NOMO-1 treated with DMSO at 0.1 percent for 48 hours (cell line): ENCODE results near the gene DOCK10.

Experiments
- DNase-seq: peaks from one replicate; lab custom pipeline; 2025; ENCODE audit not compliant: unreplicated experiment; lab: John Stamatoyannopoulos, UW

DOCK10 gene

DNA sequence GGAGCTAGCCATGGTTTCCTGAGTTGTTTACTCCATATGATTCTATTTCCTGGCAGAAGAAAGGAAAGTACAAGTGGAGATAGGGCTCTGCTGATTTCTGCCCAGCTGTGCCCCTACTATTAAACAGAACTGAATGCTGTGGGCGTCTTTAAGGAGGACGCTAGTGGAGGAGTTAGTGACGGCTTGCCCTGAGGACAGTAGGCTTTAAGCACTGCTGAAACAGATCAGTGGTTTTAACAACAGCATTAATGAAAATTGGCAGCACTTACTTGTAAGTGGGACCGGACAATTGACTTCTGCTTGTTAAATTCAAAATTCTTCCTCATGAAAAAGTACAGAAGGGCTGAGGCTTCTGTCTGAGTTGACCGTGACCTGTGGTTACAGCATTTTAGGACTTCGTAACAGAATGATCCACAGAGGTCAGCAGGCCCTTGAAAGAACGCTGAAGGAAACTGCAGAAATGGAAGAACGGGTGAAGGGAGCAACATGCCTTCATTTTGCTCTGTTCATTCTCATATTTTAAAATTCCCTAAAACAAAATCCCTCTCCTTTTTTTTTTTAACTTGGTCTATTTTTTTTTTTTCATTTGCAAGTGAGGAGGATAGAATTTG is 245.5 kb downstream of the DOCK10 start:
- DNase-seq: no peak

DNA sequence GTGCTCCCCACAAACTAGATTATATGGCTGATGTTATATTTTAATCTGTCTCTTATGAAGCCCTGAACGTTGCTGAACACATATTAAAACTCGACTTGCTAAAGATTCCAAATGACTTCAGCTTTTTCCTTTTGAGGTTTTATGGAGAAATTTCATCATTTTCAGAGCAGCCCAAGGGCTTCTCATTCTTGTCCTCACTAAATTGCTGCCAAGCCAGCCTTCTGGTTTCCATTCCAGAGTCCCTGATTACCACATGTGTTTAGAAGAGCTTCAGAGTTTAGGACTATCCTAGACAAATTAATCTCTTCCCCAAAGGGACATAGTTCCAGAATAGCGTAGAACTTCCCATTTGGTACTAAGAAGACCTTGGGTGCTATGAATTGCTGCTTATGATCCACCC is 248.3 kb downstream of the DOCK10 start:
- DNase-seq: no peak

DNA sequence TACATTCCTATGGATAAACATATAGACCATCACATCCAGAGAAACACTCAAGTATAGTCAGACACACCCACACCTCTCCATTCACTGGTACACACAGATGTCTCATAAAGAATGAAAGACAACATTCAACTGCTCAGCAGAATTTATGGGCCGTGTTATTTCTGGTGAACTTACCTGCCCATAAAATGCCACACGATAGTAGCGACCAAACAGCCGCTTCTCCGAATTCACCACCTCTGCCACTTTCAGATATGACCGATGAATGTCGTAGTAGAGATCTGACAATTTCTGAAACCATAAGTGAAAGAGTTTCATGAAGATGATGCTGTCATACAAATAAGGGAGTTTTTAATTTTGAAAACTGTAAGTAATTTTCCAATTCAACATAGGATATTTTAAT is 255.4 kb downstream of the DOCK10 start:
- no peak for DNase-seq

DNA sequence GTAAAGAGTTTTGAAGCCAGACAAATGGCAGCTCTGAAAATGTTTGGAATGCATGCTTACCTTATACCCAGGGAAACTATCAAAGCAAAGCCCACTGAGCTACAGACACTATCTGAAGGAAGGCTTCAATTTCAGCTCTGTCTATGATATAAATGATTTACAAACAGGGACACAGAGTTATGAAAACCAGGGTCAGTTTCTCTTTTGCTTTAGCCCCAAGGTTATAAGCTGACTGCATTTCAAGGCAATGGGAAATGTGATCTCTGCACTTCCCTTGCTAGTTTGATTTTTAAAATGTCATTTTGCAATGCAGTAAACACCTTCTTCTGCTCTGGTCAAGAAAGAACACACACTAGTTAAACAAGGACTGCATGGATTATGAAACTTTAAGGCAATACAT is 260.9 kb downstream of the DOCK10 start:
- DNase-seq: no peak

DNA sequence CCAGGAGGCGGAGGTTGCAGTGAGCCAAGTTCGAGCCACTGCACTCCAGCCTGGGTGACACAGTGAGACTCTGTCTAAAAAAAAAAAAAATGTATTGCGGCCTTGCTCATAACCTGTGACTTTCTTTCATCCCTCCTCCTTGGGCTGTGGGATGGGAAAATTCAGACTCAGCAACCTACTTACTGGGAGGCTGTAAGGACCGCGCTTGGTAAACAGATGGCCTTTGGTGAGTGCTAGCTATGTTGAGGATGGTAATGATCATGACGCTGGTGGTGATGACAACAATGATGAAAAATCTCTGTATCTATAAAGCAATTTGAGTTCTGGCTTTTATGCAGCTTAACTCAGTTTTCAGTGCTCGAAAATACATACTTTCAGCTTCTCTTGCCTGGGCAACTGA is 261.4 kb downstream of the DOCK10 start:
- no peak for DNase-seq

DNA sequence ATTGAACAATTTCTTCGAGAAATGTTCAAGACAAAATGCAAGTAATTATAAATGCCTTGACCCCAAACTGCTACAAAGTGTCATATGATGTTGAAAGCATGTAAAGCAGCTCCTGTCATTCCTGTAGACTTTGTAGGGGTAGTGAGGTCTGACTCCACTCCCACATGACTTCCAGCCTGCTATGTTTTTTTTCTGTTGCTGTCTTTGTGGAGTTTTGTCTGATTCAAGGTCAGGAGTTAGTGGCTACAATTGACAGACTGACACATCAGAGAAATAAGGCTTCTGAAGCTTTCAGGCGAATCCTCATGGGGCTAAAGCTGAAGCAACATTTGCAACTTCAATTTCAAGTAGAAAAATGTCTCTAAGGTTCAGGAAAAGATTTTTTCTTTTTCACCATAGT is 262.2 kb downstream of the DOCK10 start:
- DNase-seq: no peak

DNA sequence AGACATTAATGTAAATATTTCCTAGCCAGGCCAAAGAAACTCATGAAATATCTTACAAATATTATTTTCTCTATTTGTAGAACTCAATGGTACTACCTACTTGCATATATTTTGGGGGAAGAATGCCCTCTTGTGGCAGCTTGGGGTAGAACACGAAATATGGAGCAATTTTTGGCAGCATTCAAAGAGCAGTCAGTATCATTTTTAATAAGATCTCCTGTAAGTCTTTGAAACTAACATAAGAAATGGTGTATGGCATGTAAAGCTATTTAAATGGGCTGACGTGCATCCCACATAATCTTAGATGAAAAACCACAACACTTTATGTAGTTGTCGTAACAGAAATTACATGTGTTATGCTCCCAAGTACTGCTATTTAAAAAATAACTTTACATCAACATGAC is 263.8 kb downstream of the DOCK10 start:
- peak; percentile 45 for DNase-seq

DNA sequence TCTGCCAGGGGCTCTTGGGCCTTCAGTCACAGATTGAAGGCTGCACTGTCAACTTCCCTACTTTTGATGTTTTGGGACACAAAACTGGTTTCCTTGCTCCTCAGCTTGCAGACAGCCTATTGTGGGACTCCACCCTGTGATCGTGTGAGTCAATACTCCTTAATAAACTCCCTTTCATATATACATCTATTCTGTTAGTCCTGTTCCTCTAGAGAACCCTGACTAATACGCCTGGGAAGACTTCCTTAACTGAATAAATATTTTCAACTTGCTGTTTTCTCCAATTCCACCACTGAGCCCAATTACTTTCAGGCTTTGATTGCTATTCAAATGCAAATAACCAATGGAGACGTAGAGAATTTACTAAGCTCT is 264.7 kb downstream of the DOCK10 start:
- DNase-seq: no peak

DNA sequence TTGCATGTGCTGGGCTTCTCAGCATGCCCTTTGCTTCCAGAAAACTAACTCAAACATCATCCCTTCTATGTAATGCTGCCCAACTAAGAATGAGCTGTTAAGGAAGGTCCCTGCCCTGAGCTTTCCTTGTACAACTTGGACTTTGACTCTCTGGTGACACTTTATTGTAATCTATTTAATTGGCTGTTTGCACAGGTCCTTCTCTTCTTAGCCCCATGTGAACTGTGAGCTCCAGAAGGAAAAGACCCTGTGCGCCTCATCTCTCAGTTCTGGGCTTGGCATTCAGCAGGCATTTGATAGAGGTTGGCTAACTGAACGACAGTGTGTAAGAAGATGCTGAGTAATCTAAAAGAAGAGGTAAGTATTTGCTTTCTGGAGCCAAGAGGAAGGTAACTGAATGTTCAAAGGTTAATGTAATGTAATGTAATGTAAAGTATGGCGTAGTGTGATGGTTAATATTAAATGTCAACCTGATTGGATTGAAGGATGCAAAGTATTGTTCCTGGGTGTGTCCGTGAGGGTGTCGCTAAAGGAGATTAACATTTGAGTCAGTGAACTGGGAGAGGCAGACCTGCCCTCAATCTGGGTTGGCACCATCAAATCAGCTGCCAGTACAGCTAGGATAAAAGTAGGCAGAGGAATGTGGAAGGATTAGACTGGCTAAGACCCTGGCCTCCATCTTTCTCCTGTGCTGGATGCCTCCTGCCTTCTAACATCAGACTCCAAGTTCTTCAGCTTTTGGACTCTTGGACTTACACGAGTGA is 265.3 kb downstream of the DOCK10 start:
- no peak for DNase-seq

DNA sequence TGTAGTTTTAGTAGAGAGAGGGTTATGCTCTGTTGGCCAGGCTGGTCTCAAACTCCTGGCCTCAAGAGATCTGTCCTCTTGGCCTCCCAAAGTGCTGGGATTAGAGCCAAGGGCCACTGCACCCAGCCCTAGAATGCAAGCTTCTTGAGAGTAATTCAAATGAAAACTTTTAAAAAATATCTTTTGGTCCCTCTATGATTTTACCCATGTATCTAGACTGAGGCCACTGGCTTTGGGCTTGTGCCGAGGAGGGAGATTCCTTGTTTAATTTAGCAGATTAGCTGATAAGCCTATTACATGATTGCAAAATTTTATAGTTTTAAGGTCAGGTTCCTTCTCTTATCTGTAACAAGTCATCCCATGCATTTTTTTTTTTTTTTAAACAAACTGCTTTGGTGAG is 266.6 kb downstream of the DOCK10 start:
- DNase-seq: no peak

DNA sequence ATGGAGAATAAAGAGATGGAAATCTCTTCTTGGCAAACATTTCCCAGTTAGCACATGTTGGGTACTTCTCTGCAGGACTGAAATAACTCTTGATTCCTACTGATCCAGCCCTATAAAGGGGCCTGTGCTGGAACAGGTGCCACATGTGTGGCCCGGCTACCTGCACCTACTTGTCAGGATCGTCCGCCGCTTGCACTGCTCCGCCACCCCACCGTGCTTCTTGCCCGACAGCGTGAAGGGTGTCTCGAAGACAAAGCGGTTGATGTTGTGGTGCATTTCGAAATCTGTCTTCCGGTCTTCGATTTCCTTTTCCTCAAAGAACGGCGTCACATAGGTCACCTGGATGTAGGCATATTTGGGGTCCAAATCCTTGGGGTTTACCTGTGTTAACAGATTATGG is 267.5 kb downstream of the DOCK10 start:
- no peak for DNase-seq

DNA sequence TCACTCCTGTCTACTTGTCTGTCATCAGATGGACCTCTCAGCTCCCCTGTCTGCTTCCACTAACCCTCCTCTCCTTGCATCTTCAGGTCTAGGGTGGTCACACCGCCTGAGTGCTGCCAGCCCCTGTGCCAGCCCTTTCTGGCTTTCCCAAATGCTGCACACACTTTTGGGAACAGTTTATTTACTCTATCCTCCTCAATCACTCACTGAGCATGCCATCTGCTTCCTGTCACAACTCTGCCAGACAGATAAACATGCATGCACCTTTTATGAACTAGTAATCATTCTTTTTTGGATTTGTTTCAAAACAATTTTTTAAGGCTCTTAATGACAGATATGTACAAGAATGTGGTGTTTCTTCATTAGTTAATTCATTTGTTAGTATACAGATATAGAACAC is 269.8 kb downstream of the DOCK10 start:
- no peak for DNase-seq

DNA sequence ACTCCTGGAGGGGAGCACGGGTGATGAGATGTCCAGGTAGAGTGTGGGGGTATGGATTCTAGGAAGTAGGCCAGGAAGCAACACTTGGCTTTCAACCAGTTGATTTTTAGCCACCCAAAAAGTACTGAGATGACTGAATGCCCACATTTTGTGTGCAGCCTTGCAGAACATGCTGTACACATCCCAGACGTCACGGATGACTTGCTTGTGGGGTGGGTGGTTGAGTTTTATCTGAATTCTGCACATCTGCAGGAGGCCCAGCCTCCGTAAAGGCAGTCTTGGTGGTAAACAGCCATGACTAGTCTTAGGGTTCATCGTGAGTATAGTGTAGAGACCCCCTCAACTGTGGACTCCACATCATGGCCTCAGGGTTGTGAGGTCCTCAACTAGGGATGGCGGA is 272.8 kb downstream of the DOCK10 start:
- DNase-seq: no peak

DNA sequence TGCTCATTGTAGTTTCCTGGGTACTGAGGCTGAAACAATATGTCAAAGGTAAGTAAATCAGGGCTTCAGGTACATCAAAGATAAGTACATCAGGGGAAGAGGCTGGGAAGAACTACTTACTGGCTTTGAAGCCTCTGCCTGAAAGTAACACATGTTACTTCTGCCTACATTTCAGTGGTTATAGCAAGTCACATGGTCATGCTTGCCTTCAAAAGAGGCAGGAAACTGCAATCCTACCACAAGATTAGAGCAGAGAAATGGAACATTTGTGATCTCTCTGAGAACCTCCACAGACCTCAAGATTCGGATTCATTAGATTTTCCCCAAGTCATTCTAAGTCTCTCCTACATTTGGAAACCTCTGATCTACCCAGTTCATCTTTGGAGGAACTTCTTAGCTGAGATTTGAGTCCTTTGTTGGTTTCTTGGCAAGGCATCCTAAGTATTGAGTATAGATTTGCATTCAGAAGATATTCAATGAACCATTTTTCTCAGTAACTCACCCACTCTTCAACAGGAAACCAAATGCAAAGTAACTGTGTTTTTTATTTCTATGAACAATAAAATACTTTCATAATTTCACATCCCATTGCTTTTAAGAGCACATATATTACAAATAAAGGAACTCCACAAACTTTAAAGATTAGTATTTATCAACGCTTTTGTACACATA is 277.6 kb downstream of the DOCK10 start:
- DNase-seq: no peak

DNA sequence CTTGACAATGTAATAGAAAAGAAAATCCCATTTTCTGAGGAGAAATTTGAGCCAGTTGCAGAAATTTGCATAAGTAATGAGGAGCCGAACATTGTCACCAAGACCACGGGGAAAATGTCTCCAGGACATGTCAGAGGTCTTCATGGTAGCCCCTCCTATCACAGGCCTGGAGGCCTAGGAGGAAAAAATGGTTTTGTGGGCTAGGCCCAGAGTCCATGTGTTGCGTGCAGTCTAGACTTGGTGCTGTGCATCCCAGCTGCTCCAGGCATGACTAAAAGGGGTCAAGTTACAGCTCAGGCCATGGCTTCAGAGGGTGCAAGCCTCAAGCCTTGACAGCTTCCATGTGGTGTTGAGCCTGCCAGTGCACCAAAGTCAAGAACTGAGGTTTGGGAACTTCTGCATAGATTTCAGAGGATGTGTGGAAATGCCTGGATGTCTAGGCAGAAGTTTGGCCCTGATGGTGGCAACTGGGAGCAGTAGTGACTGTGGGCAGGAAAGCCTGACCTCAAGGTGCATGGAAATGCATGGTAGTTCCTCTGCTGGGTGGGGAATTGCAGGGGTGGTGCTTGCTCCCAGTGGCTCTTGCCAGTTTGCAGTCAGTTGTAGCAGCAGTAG is 284.2 kb downstream of the DOCK10 start:
- DNase-seq: no peak

DNA sequence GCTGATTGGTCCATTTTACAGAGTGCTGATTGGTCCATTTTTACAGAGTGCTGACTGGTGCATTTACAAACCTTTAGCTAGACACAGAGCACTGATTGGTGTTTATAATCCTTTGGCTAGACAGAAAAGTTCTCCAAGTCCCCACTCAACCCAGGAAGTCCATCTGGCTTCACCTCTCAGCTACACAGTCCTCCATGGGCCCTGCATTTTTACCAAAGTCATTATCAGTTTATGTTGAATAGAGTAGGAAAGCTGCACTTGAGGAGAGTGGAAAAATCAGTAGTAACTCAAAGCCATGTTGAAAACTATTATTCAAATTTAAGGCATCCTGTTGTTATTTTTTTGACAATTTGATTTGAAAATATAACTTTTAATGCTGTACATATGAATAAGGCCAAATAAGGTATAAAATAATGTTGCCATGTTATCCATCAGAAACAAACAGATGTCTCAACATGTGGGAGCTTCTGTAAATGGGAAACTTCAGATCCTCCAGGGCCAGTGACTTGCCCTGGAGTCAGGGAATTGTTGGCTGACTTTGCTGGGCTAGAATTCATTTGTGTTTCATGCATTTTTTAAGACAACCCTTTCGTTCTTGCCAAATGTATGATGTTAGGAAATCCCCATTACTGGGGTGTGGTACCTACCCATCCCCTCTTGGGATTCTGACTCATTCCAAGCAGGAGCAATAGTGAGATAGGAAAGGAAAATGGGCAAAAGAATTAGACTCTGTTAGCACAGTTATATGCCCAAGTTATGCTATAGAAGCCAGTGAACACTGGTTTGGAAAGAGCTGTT is 288.3 kb downstream of the DOCK10 start:
- DNase-seq: no peak

DNA sequence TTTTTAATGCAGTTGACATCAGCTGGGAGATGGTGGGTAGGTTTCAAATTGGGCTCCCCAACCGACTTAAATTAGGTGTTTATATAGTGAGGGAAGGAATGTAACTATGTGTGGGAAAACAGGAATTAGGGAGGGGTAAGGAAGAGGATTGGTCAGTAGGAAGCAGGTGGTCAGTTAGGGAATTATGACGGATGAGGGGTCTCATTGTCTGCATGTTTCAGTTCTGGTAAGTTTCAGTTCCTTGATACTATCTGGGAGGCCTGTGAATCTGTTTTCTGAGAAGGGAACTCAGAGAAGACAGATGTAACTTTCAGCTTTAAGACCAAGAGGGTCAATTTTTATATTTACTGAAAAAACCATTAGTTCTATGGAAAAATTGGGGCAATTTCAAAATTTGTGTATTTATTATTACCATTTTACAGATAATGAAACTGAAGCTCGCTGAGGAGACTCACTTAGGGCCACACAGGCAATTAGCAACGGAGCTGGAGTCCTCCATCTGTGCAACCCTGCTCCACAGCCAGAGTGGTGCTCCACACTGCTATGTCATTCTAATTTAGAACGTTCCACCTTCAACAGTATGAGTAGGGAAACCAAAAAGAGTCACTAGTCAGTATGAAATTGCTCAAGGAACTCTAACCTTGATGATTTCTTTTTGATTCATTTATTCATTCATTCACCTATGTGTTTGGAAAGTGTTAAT is 290.1 kb downstream of the DOCK10 start:
- peak; percentile 25 for DNase-seq

DNA sequence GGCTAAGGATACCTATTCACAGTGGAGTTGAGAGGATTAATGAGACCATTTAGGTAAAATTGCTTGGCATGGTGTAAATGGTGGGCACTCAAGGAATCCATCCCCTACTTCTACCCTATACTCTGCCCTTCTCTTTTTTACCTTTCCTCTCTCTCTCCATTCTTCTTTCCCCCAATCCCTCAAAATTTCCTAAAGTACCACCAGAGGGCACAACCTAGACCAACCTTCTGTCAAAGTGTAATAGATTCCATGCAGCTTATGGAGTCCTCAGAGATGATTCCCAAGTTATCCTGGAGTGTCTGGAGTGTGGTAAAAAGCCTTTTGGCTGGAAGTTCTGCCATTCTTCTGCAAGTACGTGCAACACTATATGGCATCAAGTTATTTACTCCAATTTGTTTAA is 293.1 kb downstream of the DOCK10 start:
- no peak for DNase-seq

DNA sequence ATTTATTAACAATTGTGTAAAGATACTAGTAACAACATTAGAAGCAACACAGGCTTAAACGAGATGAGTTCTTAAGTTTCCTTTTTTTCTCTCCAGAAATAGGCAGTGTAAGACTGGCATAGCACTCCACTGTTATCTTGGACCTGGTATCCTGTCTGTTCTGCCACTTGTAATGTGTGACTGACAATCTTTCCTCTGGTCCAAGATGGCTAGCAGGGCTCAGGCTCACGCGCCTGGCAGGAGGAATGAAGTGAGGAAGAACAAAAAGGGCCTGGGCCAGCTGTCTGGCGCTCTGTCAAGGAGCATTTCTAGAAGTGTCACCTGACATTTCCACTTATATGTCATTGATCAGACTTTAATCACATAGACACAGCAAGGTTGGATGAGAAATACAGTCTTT is 294.5 kb downstream of the DOCK10 start:
- DNase-seq: no peak

DNA sequence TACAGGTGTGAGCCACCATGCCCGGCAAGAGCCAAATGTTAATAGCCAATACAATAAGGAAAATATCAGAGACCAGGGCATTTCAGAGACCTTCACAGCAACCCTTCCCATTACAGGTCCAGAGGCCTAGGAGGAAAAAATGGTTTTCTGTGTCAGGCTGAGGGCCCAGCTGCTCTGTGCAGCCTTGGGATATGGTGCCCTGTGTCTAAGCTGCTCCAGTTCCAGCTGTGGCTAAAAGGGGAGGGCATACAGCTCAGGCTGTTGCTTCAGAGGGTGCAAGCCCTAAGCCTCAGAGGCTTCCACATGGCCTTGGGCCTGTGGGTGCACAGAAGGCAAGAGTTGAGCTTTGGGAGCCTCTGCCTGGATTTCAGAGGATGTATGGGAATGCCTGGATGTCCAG is 306.0 kb downstream of the DOCK10 start:
- DNase-seq: no peak

DNA sequence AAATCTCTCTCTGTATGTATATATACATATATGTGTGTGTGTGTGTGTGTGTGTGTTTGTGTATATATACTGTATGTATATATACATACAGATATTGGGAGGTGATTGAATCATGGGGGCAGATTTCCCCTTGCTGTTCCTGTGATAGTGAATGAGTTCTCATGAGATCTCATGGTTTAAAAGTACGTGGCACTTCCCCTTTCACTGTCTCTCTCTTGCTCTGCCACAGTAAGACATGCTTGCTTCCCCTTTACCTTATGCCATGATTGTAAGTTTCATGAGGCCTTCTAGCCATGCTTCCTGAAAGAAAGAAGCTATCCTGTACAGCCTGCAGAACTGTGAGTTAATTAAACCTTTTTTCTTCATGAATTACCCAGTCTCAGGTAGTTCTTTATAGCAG is 307.3 kb downstream of the DOCK10 start:
- DNase-seq: no peak
